Mesenchymal stem cell (in vitro differentiated cells and primary cell): ENCODE data around the gene PTTG2.

Experiments used
- DNase-seq: peaks from one replicate; pipeline ENCODE4 v3.0.0-alpha.2; 2013
- H2AFZ ChIP-seq: one replicate; pipeline ENCODE4 v1.6.1; 2013; ENCODE audit warnings: low read depth, mild to moderate bottlenecking, control low read depth, inconsistent platforms, low read length, moderate library complexity
- H2AK5ac ChIP-seq: 2 replicates; pipeline ENCODE4 v1.6.1; 2013; ENCODE audit warnings: low read length, moderate library complexity, mild to moderate bottlenecking, inconsistent platforms; ENCODE audit not compliant: severe bottlenecking
- H2BK120ac ChIP-seq: one replicate; pipeline ENCODE4 v1.6.1; 2013; ENCODE audit warnings: low read depth, mild to moderate bottlenecking, inconsistent platforms, low read length, moderate library complexity
- H2BK12ac ChIP-seq, 2 experiments: one replicate each; pipeline ENCODE4 v1.6.1; 2013; ENCODE audit warnings: inconsistent platforms in 2 of 2, low read length in 2 of 2, mild to moderate bottlenecking in 2 of 2, moderate library complexity in 2 of 2, control low read depth in 1 of 2
- H2BK15ac ChIP-seq: one replicate; pipeline ENCODE4 v1.6.1; 2013; ENCODE audit warnings: mild to moderate bottlenecking, low read depth, inconsistent platforms; ENCODE audit not compliant: poor library complexity, severe bottlenecking
- H2BK5ac ChIP-seq: 2 replicates; pipeline ENCODE4 v1.6.1; 2013; ENCODE audit warnings: low read depth, mild to moderate bottlenecking, low read length, control low read depth, inconsistent platforms; ENCODE audit not compliant: poor library complexity, severe bottlenecking
- H3K14ac ChIP-seq, 2 experiments: one replicate each; pipeline ENCODE4 v1.6.1; 2013; ENCODE audit warnings: inconsistent platforms in 2 of 2, low read length in 2 of 2, control low read depth in 1 of 2, mild to moderate bottlenecking in 1 of 2, moderate library complexity in 1 of 2
- H3K18ac ChIP-seq, 2 experiments: one replicate each; pipeline ENCODE4 v1.6.1; 2013; ENCODE audit warnings: inconsistent platforms in 2 of 2, low read length in 2 of 2, control low read depth in 1 of 2, low read depth in 1 of 2, mild to moderate bottlenecking in 1 of 2
- H3K23ac ChIP-seq, 2 experiments: one replicate each; pipeline ENCODE4 v1.6.1; 2013; ENCODE audit warnings: inconsistent platforms in 2 of 2, low read length in 2 of 2, mild to moderate bottlenecking in 2 of 2, moderate library complexity in 2 of 2, control low read depth in 1 of 2
- H3K27ac ChIP-seq: 2 replicates; pipeline ENCODE4 v1.5.1; 2013; ENCODE audit warnings: mild to moderate bottlenecking, moderate library complexity, low read length, control low read depth, inconsistent platforms; ENCODE audit not compliant: poor library complexity, severe bottlenecking
- H3K27me3 ChIP-seq, 2 experiments: 2 replicates each; pipeline versions ENCODE4 v1.6.1 to v1.7.0; 2013; ENCODE audit warnings: low read length in 2 of 2, mild to moderate bottlenecking in 2 of 2, moderate library complexity in 2 of 2, control low read depth in 1 of 2, inconsistent platforms in 1 of 2; ENCODE audit not compliant: control insufficient read depth in 1 of 2, insufficient read depth in 1 of 2
- H3K36me3 ChIP-seq, 2 experiments: 2 replicates each; pipeline versions ENCODE4 v1.6.1 to v1.7.0; 2013; ENCODE audit warnings: low read length in 2 of 2, control low read depth in 1 of 2, inconsistent platforms in 1 of 2, low read depth in 1 of 2, mild to moderate bottlenecking in 1 of 2; ENCODE audit not compliant: insufficient read depth in 2 of 2, control insufficient read depth in 1 of 2
- H3K4ac ChIP-seq, 2 experiments: one replicate each; pipeline ENCODE4 v1.6.1; 2013; ENCODE audit warnings: inconsistent platforms in 2 of 2, low read length in 2 of 2, mild to moderate bottlenecking in 2 of 2, moderate library complexity in 2 of 2, control low read depth in 1 of 2, low read depth in 1 of 2
- H3K4me1 ChIP-seq: 2 replicates; pipeline ENCODE4 v1.6.1; 2013; ENCODE audit warnings: low read depth, low read length, control low read depth; ENCODE audit not compliant: control insufficient read depth, insufficient read depth
- H3K4me2 ChIP-seq: 2 replicates; pipeline ENCODE4 v1.6.1; 2013; ENCODE audit warnings: low read length, mild to moderate bottlenecking, inconsistent platforms; ENCODE audit not compliant: poor library complexity, severe bottlenecking
- H3K4me3 ChIP-seq, 2 experiments: 2 replicates each; pipeline versions ENCODE4 v1.5.1 to v1.7.0; 2013; ENCODE audit warnings: low read length in 2 of 2, mild to moderate bottlenecking in 2 of 2, control low read depth in 1 of 2, low read depth in 1 of 2; ENCODE audit not compliant: insufficient read depth in 1 of 2
- H3K79me1 ChIP-seq: replicated peaks from 2 replicates; pipeline ENCODE4 v1.6.1; 2013; ENCODE audit warnings: mild to moderate bottlenecking, control low read depth, low read length, inconsistent platforms; ENCODE audit not compliant: poor library complexity, severe bottlenecking
- H3K9ac ChIP-seq: 2 replicates; pipeline ENCODE4 v1.7.0; 2013; ENCODE audit warnings: mild to moderate bottlenecking, low read length, moderate library complexity
- H3K9me3 ChIP-seq: 2 replicates; pipeline ENCODE4 v1.7.0; 2013; ENCODE audit warnings: mild to moderate bottlenecking, low read length; ENCODE audit not compliant: control insufficient read depth
- H4K8ac ChIP-seq: one replicate; pipeline ENCODE4 v1.6.1; 2013; ENCODE audit warnings: inconsistent platforms, mild to moderate bottlenecking, low read length, moderate library complexity
- H4K91ac ChIP-seq: one replicate; pipeline ENCODE4 v1.6.1; 2013; ENCODE audit warnings: mild to moderate bottlenecking, low read length, inconsistent platforms
- WGBS: methylation state at CpG from one replicate; pipeline ENCODE4 v1.1.7; 2013; ENCODE audit warnings: mixed read lengths; 5-methylcytosine and 5-hydroxymethylcytosine counted together

Gene PTTG2

DNA sequence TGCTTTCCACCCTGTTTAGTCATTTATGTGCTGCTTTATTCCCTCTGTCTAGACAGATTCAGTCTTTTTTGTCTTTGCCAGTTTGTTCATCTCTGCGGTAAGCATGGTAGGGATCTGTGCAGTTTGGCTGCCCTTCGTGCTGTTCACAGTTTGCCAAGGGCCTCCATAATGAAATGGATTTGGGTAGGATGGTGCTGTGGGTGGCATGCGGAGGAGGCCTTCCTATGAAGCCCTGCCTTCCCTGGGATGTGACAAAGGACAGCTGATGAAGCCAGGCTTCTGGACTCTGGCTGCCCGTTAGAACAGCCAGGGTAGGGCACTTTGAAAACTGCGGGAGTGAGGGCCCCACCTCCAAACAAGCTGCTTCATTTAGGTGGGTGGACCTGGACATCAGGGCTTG, 47.4 kb downstream of the PTTG2 start:
- H3K14ac ChIP-seq = peak overlapping the region in 1 of 2 experiments; percentile 3
- peak overlapping the region; percentile 2 for H2AK5ac ChIP-seq
- H3K4me1 ChIP-seq = peaks cover 11% of the 10 kb centered on the region
- no peak overlapping the region for H3K18ac ChIP-seq
- no peak overlapping the region for H3K27ac ChIP-seq
- H3K36me3 ChIP-seq = no peaks in the 10 kb centered on the region
- no peak overlapping the region for H3K4ac ChIP-seq
- no peaks in the 10 kb centered on the region for H3K9me3 ChIP-seq
- H3K9ac ChIP-seq = no peak overlapping the region
- H3K23ac ChIP-seq = no peak overlapping the region
- H4K8ac ChIP-seq = no peak overlapping the region
- H4K91ac ChIP-seq = no peak overlapping the region
- WGBS = 74% methylated on average over 5 of the region's 5 CpGs
- no peak overlapping the region for H3K4me2 ChIP-seq
- H2BK5ac ChIP-seq = no peak overlapping the region
- no peak overlapping the region for H2BK12ac ChIP-seq
- no peak overlapping the region for H3K4me3 ChIP-seq
- H2BK15ac ChIP-seq = no peak overlapping the region
- no peak overlapping the region for H2AFZ ChIP-seq
- H3K79me1 ChIP-seq = peaks cover 33% of the 10 kb centered on the region
- H3K27me3 ChIP-seq = no peaks in the 10 kb centered on the region
- no peak for DNase-seq
- no peak overlapping the region for H2BK120ac ChIP-seq

DNA sequence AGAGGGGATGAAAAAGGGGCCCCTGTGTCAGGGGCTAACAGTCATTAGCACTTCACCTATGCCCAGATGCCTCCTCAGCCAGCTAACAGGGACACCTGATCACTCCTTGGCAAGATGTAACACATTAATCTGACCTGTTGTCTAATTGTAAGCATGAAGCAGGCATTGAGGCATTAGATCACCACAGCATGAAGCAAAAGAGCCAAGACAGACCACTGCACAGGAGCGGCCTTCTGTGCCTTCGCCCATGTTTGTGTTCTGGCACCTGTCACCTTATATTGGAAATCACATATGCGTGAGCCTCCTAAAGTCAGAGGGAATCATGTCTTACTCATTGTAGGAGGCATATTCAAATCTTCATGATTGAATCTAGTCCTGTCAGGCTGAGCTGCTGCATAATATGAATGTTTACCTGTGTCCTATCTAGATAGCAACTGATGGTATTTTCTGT, 48.4 kb downstream of the PTTG2 start:
- Histone ChIP-seq H2AK5ac (no peak overlapping the region), H3K4me3 (no peak overlapping the region), H4K91ac (no peak overlapping the region), H3K79me1 (peaks cover 28% of the 10 kb centered on the region), H3K4me2 (no peak overlapping the region), H3K4me1 (peaks cover 11% of the 10 kb centered on the region), H2BK120ac (no peak overlapping the region), H4K8ac (no peak overlapping the region), H2AFZ (no peak overlapping the region), H2BK12ac (no peak overlapping the region), H3K27me3 (no peaks in the 10 kb centered on the region), H2BK15ac (no peak overlapping the region), H3K27ac (no peak overlapping the region), H3K9me3 (no peaks in the 10 kb centered on the region), H3K14ac (no peak overlapping the region), H3K36me3 (no peaks in the 10 kb centered on the region), H3K18ac (no peak overlapping the region), H3K9ac (no peak overlapping the region), H3K23ac (no peak overlapping the region), H3K4ac (no peak overlapping the region), H2BK5ac (no peak overlapping the region)
- no peak for DNase-seq
- 96% methylated on average over 3 of the region's 3 CpGs for WGBS

DNA sequence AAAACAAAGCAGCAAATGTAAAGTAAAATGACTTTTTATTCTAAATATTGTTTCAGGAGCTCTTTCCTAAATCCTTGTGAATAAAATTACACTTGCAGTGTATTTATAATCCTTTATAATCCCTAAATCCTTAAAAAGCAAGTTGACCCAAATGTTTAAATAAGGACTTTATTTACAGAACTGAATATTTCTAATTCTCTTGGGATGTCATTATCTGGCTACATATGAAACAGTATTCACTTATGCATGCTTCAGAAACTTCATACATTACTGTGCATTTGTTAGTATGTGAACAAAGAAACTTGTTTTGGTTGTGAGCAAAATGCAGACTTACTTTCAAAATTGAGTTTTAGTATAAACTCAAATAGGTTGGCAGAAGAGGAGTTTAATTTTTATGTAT, 49.2 kb downstream of the PTTG2 start:
- Histone ChIP-seq H3K9ac (no peak overlapping the region), H2AK5ac (no peak overlapping the region), H2BK120ac (no peak overlapping the region)

DNA sequence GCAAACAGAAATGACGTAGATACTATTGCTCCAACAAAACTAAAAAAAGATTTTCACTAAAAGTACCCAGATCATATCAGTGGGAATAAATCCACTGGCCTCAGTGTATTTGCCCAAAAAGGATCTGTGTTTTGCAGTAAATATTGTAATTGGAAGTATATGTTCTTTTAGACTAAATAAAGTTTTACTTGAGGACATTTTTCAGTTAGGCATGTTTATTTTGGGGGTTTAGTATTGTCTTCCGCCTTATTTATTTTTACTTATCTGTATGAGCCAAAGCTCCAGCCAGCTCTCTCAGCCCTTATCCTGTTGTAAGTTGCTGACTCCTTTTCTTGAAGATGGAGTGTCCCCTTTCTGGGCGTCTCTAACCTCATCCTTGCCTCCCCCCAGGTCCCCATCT, 49.8 kb downstream of the PTTG2 start:
- H3K9me3 ChIP-seq = no peaks in the 10 kb centered on the region
- peak overlapping the region; percentile 15 for H2BK15ac ChIP-seq
- no peak overlapping the region for H3K4ac ChIP-seq
- H3K4me1 ChIP-seq = peaks cover 12% of the 10 kb centered on the region
- H4K8ac ChIP-seq = no peak overlapping the region
- DNase-seq = no peak
- no peak overlapping the region for H3K18ac ChIP-seq
- H3K9ac ChIP-seq = no peak overlapping the region
- no peak overlapping the region for H2AK5ac ChIP-seq
- H3K27ac ChIP-seq = no peak overlapping the region
- no peak overlapping the region for H3K4me3 ChIP-seq
- H2AFZ ChIP-seq = no peak overlapping the region
- no peak overlapping the region for H2BK5ac ChIP-seq
- no peak overlapping the region for H2BK120ac ChIP-seq
- no peak overlapping the region for H3K4me2 ChIP-seq
- no peak overlapping the region for H3K23ac ChIP-seq
- H3K27me3 ChIP-seq = no peaks in the 10 kb centered on the region
- no peak overlapping the region for H2BK12ac ChIP-seq
- 95% methylated on average over 2 of the region's 3 CpGs for WGBS
- H4K91ac ChIP-seq = no peak overlapping the region
- no peak overlapping the region for H3K14ac ChIP-seq
- peaks cover 3 to 8% of the 10 kb centered on the region in 2 experiments for H3K36me3 ChIP-seq
- peaks cover 33% of the 10 kb centered on the region for H3K79me1 ChIP-seq

More for the DNA sequence above, 49.2 kb downstream of the PTTG2 start:
- Histone ChIP-seq H4K91ac (no peak overlapping the region), H3K4me2 (no peak overlapping the region), H2AFZ (no peak overlapping the region), H3K9me3 (no peaks in the 10 kb centered on the region), H3K4ac (no peak overlapping the region), H2BK15ac (no peak overlapping the region), H3K18ac (no peak overlapping the region), H3K36me3 (peaks cover 0 to 4% of the 10 kb centered on the region in 2 experiments), H2BK5ac (no peak overlapping the region), H3K4me3 (no peak overlapping the region), H4K8ac (no peak overlapping the region), H3K23ac (no peak overlapping the region), H2BK12ac (no peak overlapping the region), H3K79me1 (peaks cover 31% of the 10 kb centered on the region), H3K27ac (no peak overlapping the region), H3K4me1 (peaks cover 14% of the 10 kb centered on the region), H3K14ac (no peak overlapping the region), H3K27me3 (no peaks in the 10 kb centered on the region)
- no peak for DNase-seq
